H9 (cell line): ENCODE data around the gene RBFOX1. TPM values are rescaled to one million over a fixed set of nuclear protein-coding genes. Genes with fewer than 3 reads are reported as not detected.

Experiments
- DNase-seq: peaks from one replicate; pipeline ENCODE4 v3.0.0-alpha.2; 2017
- H2AFZ ChIP-seq: one replicate; pipeline ENCODE4 v1.6.1; 2013; ENCODE audit warnings: mild to moderate bottlenecking, low read length, control low read depth, moderate library complexity
- H2AK5ac ChIP-seq: 2 replicates; pipeline ENCODE4 v1.6.1; 2013; ENCODE audit warnings: low read length, control low read depth, mixed read lengths; ENCODE audit not compliant: insufficient read length
- H2BK120ac ChIP-seq: one replicate; pipeline ENCODE4 v1.6.1; 2013; ENCODE audit warnings: low read depth, mild to moderate bottlenecking, low read length, control low read depth, inconsistent platforms; ENCODE audit not compliant: poor library complexity, severe bottlenecking
- H2BK12ac ChIP-seq: 2 replicates; pipeline ENCODE4 v1.6.1; 2013; ENCODE audit warnings: low read length, control low read depth, mixed read lengths, low read depth; ENCODE audit not compliant: insufficient read length
- H2BK15ac ChIP-seq: 2 replicates; pipeline ENCODE4 v1.6.1; 2013; ENCODE audit warnings: low read depth, low read length, control low read depth
- H2BK20ac ChIP-seq: one replicate; pipeline ENCODE4 v1.6.1; 2013; ENCODE audit warnings: low read depth, mild to moderate bottlenecking, low read length, control low read depth, inconsistent platforms; ENCODE audit not compliant: poor library complexity, severe bottlenecking
- H2BK5ac ChIP-seq: 2 replicates; pipeline ENCODE4 v1.6.1; 2013; ENCODE audit warnings: low read length, control low read depth, mixed read lengths; ENCODE audit not compliant: insufficient read length
- H3K14ac ChIP-seq: 2 replicates; pipeline ENCODE4 v1.6.1; 2013; ENCODE audit warnings: low read length, control low read depth; ENCODE audit not compliant: insufficient read depth
- H3K18ac ChIP-seq: 2 replicates; pipeline ENCODE4 v1.6.1; 2013; ENCODE audit warnings: low read depth, mild to moderate bottlenecking, mixed read lengths, low read length, control low read depth; ENCODE audit not compliant: insufficient read length
- H3K23ac ChIP-seq: 2 replicates; pipeline ENCODE4 v1.6.1; 2013; ENCODE audit warnings: low read length, control low read depth, mixed read lengths, low read depth; ENCODE audit not compliant: insufficient read length
- H3K23me2 ChIP-seq: 2 replicates; pipeline ENCODE4 v1.6.1; 2013; ENCODE audit warnings: low read depth, mild to moderate bottlenecking, mixed read lengths, low read length, control low read depth; ENCODE audit not compliant: insufficient read length, poor library complexity, severe bottlenecking
- H3K27ac ChIP-seq: 2 replicates; pipeline ENCODE4 v1.5.1; 2013; ENCODE audit warnings: low read length, control low read depth, mixed read lengths, low read depth; ENCODE audit not compliant: insufficient read length
- H3K27me3 ChIP-seq: 2 replicates; pipeline ENCODE4 v1.6.1; 2013; ENCODE audit warnings: low read length, control low read depth, inconsistent platforms; ENCODE audit not compliant: insufficient read depth
- H3K4ac ChIP-seq: 2 replicates; pipeline ENCODE4 v1.6.1; 2013; ENCODE audit warnings: low read depth, mild to moderate bottlenecking, control low read depth, inconsistent platforms, low read length, moderate library complexity
- H3K4me1 ChIP-seq: 2 replicates; pipeline ENCODE4 v1.6.1; 2013; ENCODE audit warnings: low read length, control low read depth, inconsistent platforms; ENCODE audit not compliant: insufficient read depth
- H3K4me2 ChIP-seq: 2 replicates; pipeline ENCODE4 v1.6.1; 2013; ENCODE audit warnings: low read length, control low read depth, mixed read lengths; ENCODE audit not compliant: insufficient read length, insufficient read depth
- H3K56ac ChIP-seq: 2 replicates; pipeline ENCODE4 v1.6.1; 2013; ENCODE audit warnings: low read depth, mild to moderate bottlenecking, mixed read lengths, low read length, control low read depth; ENCODE audit not compliant: insufficient read length
- H3K79me1 ChIP-seq: 2 replicates; pipeline ENCODE4 v1.6.1; 2013; ENCODE audit warnings: low read depth, mild to moderate bottlenecking, moderate library complexity, low read length, control low read depth, inconsistent platforms; ENCODE audit not compliant: insufficient read depth, poor library complexity, severe bottlenecking
- H3K79me2 ChIP-seq: 2 replicates; pipeline ENCODE4 v1.6.1; 2013; ENCODE audit warnings: low read length, control low read depth, inconsistent platforms; ENCODE audit not compliant: insufficient read depth
- H3K9ac ChIP-seq: 2 replicates; pipeline ENCODE4 v1.6.1; 2013; ENCODE audit warnings: low read length, control low read depth, mixed read lengths; ENCODE audit not compliant: insufficient read length; ENCODE audit errors: extremely low read depth
- H3K9me3 ChIP-seq: one replicate; pipeline ENCODE4 v1.6.1; 2013; ENCODE audit warnings: low read depth, low read length, inconsistent platforms; ENCODE audit not compliant: control insufficient read depth
- H3T11ph ChIP-seq: one replicate; pipeline ENCODE4 v1.6.1; 2013; ENCODE audit warnings: mild to moderate bottlenecking, low read length, control low read depth, inconsistent platforms
- H4K20me1 ChIP-seq: one replicate; pipeline ENCODE4 v1.6.1; 2013; ENCODE audit not compliant: control insufficient read depth, insufficient read length, insufficient read depth
- H4K5ac ChIP-seq: 2 replicates; pipeline ENCODE4 v1.6.1; 2013; ENCODE audit warnings: low read depth, mild to moderate bottlenecking, mixed read lengths, low read length, control low read depth; ENCODE audit not compliant: insufficient read length
- H4K8ac ChIP-seq: replicated peaks from 2 replicates; pipeline ENCODE4 v1.6.1; 2013; ENCODE audit warnings: low read length, control low read depth, mixed read lengths, low read depth; ENCODE audit not compliant: insufficient read length
- H4K91ac ChIP-seq: 2 replicates; pipeline ENCODE4 v1.6.1; 2013; ENCODE audit warnings: low read depth, mild to moderate bottlenecking, moderate library complexity, mixed read lengths, low read length, control low read depth; ENCODE audit not compliant: insufficient read length
- H3K27ac Mint-ChIP-seq, 3 experiments: 2 replicates in 2 of 3; 3 replicates in 1 of 3; pipeline ENCODE4 v1.8.0; 2020 to 2021; ENCODE audit warnings: mixed read lengths in 3 of 3, mild to moderate bottlenecking in 1 of 3, moderate library complexity in 1 of 3
- H3K27me3 Mint-ChIP-seq: 2 replicates; pipeline ENCODE4 v1.8.0; 2021; ENCODE audit warnings: low read depth, mild to moderate bottlenecking, moderate library complexity, mixed read lengths
- H3K36me3 Mint-ChIP-seq, 3 experiments: 2 replicates in 2 of 3; 3 replicates in 1 of 3; pipeline ENCODE4 v1.8.0; 2020 to 2021; ENCODE audit warnings: low read depth in 3 of 3, mixed read lengths in 3 of 3; ENCODE audit not compliant: insufficient read depth in 1 of 3
- H3K4me1 Mint-ChIP-seq, 2 experiments: 2 replicates each; pipeline ENCODE4 v1.8.0; 2020; ENCODE audit warnings: mixed read lengths in 2 of 2
- H3K4me3 Mint-ChIP-seq, 2 experiments: 2 replicates in 1 of 2; 3 replicates in 1 of 2; pipeline ENCODE4 v1.8.0; 2020 to 2021; ENCODE audit warnings: mild to moderate bottlenecking in 2 of 2, mixed read lengths in 2 of 2, moderate library complexity in 1 of 2
- H3K9me3 Mint-ChIP-seq, 2 experiments: 2 replicates in 1 of 2; 3 replicates in 1 of 2; pipeline ENCODE4 v1.8.0; 2020; ENCODE audit warnings: mild to moderate bottlenecking in 2 of 2, mixed read lengths in 2 of 2, moderate library complexity in 1 of 2
- WGBS: extraction: QIAGEN DNeasy Blood & Tissue Kit; methylation state at CpG from one replicate; pipeline ENCODE4 v1.1.7; 2013; ENCODE audit warnings: missing lambda C conversion rate, low lambda C conversion rate, mixed read lengths; ENCODE audit not compliant: insufficient read length; ENCODE audit errors: extremely low coverage; 5-methylcytosine and 5-hydroxymethylcytosine counted together
- total RNA-seq: library from RNA; stranded (reverse); gene quantifications from 2 replicates; pipeline ENCODE4 v1.2.1, GENCODE V29; 2021
- TF ChIP-seq, protein P1 (sequence below): fragments of 200-600 bp; sonication (generic); conservative IDR thresholded peaks from 3 replicates; pipeline ENCODE4 v1.8.0; 2021; ENCODE audit warnings: antibody characterized with exemption, mild to moderate bottlenecking

Gene RBFOX1
- total RNA-seq, 1 experiment from 2014 or later: 2.0 TPM

DNA sequence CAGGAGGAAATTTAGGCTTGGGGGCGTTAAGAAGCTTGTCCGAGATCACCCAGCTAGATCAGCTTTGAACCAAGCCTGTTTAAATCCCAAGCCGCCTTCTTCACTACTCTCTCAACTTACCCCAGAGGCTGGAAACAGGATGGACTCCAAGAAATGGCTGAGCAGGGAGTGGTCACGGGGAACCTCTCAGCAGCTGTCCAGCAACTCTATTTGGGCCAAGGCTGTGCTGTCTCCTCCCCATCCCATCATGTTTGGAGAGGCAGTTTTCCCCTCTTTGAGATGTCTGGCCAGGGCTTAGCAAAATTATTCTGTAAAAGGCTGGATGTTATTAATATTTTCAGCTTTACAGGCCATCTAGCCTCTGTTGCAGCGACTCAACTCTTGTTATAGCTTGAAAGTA lies 305.7 kb downstream of the RBFOX1 start:
- no peak overlapping the region for H4K5ac ChIP-seq
- no peaks in the 10 kb centered on the region for H3K79me2 ChIP-seq
- no peaks in the 10 kb centered on the region for H3K27me3 ChIP-seq
- H4K8ac ChIP-seq: no peak overlapping the region
- no CpG with 5 or more reads among the region's 5 CpGs for WGBS
- no peaks in the 10 kb centered on the region for H3K23me2 ChIP-seq
- Mint-ChIP-seq H3K9me3 (peaks cover 0 to 7% of the 10 kb centered on the region in 2 experiments; a peak in 3 of 5 replicates), H3K36me3 (peaks cover 0 to 6% (median 3%) of the 10 kb centered on the region in 3 experiments; a peak in 3 of 7 replicates), H3K4me3 (no peak overlapping the region), H3K27ac (no peak overlapping the region), H3K4me1 (peaks cover 21% of the 10 kb centered on the region in 2 experiments), H3K27me3 (no peaks in the 10 kb centered on the region; the same call in none of the 2 replicates)
- no peaks in the 10 kb centered on the region for H4K20me1 ChIP-seq
- H4K91ac ChIP-seq: no peak overlapping the region
- H3K23ac ChIP-seq: no peak overlapping the region
- H2BK120ac ChIP-seq: no peak overlapping the region
- no peak overlapping the region for H3K18ac ChIP-seq
- H3K4me1 ChIP-seq: peaks cover 3% of the 10 kb centered on the region
- H2BK12ac ChIP-seq: no peak overlapping the region
- no peaks in the 10 kb centered on the region for H3K9me3 ChIP-seq
- no peak overlapping the region for H2BK5ac ChIP-seq
- H3K9ac ChIP-seq: no peak overlapping the region
- H2BK15ac ChIP-seq: no peak overlapping the region
- H3K56ac ChIP-seq: no peak overlapping the region
- H2AFZ ChIP-seq: no peak overlapping the region
- no peak overlapping the region for H3T11ph ChIP-seq
- no peak overlapping the region for H3K14ac ChIP-seq
- no peak overlapping the region for H3K27ac ChIP-seq
- no peak overlapping the region for H3K4me2 ChIP-seq
- TF ChIP-seq, protein P1, sequence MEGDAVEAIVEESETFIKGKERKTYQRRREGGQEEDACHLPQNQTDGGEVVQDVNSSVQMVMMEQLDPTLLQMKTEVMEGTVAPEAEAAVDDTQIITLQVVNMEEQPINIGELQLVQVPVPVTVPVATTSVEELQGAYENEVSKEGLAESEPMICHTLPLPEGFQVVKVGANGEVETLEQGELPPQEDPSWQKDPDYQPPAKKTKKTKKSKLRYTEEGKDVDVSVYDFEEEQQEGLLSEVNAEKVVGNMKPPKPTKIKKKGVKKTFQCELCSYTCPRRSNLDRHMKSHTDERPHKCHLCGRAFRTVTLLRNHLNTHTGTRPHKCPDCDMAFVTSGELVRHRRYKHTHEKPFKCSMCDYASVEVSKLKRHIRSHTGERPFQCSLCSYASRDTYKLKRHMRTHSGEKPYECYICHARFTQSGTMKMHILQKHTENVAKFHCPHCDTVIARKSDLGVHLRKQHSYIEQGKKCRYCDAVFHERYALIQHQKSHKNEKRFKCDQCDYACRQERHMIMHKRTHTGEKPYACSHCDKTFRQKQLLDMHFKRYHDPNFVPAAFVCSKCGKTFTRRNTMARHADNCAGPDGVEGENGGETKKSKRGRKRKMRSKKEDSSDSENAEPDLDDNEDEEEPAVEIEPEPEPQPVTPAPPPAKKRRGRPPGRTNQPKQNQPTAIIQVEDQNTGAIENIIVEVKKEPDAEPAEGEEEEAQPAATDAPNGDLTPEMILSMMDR: no peak
- H2BK20ac ChIP-seq: no peak overlapping the region
- DNase-seq: no peak
- H2AK5ac ChIP-seq: no peak overlapping the region
- no peak overlapping the region for H3K4ac ChIP-seq
- no peaks in the 10 kb centered on the region for H3K79me1 ChIP-seq
